K562 (cell line): ENCODE measurements around the gene MYBL2. TPM values are rescaled to one million over a fixed set of nuclear protein-coding genes. Genes with fewer than 3 reads are reported as not detected.

Experiments used
- ATAC-seq: fragments of 200-7000 bp; cut with Tn5 transposase; 3 replicates; pipeline ENCODE4 v1.9.1; 2020; ENCODE audit warnings: moderate library complexity
- BruUV-seq: library from RNA; stranded (reverse); fragments of 400-500 nt; replicated peaks from 2 replicates; lab custom pipeline; 2021; lab: Mats Ljungman, UMichigan
- CTCF ChIA-PET: fragments of 300-600 bp; formaldehyde crosslinking; extraction: SDS; loops from one replicate; lab custom pipeline; 2021; ENCODE audit warnings: low intra/inter-chr PET ratio; lab: Yijun Ruan, JAX
- POLR2A ChIA-PET: fragments of 300-600, 350-650 bp; sonication (Branson Sonifier 250); formaldehyde crosslinking; extraction: SDS; loops from one replicate; lab custom pipeline; 2021; ENCODE audit warnings: antibody characterized with exemption, inconsistent platforms; lab: Yijun Ruan, JAX
- DNase-seq, 4 experiments: peaks; one replicate each; pipeline versions ENCODE4 v3.0.0 to v3.0.0-alpha.2; 2011 to 2018; ENCODE audit warnings: low spot score in 3 of 4, mixed read lengths in 3 of 4; ENCODE audit errors: extremely low read depth in 1 of 4
- FAIRE-seq: peaks from 2 replicates; lab custom pipeline; 2011; peaks lifted over from hg19 to GRCh38; lab: Jason Lieb, UNC
- H2AFZ ChIP-seq: 2 replicates; pipeline ENCODE4 v1.6.0; 2011; ENCODE audit warnings: low read depth, low read length, control low read depth, inconsistent platforms
- H3K27ac ChIP-seq: fragments of 200-600 bp; 3 replicates; pipeline ENCODE4 v1.8.0; 2011; ENCODE audit warnings: low read depth, mild to moderate bottlenecking, control low read depth, inconsistent platforms, low read length, moderate library complexity, mixed read lengths; ENCODE audit errors: extremely low read depth
- H3K27me3 ChIP-seq, 2 experiments: fragments of 300-600 bp in 1 of 2; 2 replicates in 1 of 2; 3 replicates in 1 of 2; pipeline versions ENCODE4 v1.6.0 to v1.8.0; 2011; ENCODE audit warnings: inconsistent platforms in 2 of 2, low read length in 2 of 2, mild to moderate bottlenecking in 1 of 2, mixed read lengths in 1 of 2, moderate library complexity in 1 of 2; ENCODE audit not compliant: control insufficient read depth in 2 of 2, insufficient read depth in 2 of 2
- H3K36me3 ChIP-seq: fragments of 300-600 bp; 3 replicates; pipeline ENCODE4 v1.8.0; 2011; ENCODE audit warnings: mild to moderate bottlenecking, low read length, inconsistent platforms; ENCODE audit not compliant: control insufficient read depth, insufficient read depth
- H3K4me1 ChIP-seq, 2 experiments: fragments of 200-600 bp in 1 of 2; replicated peaks in 1 of 2; 2 replicates in 1 of 2; 3 replicates in 1 of 2; pipeline versions ENCODE4 v1.5.1 to v1.8.0; 2011; ENCODE audit warnings: inconsistent platforms in 2 of 2, low read length in 2 of 2, mild to moderate bottlenecking in 1 of 2, mixed read lengths in 1 of 2, moderate library complexity in 1 of 2; ENCODE audit not compliant: control insufficient read depth in 2 of 2, insufficient read depth in 2 of 2
- H3K4me2 ChIP-seq: 2 replicates; pipeline ENCODE4 v1.6.1; 2011; ENCODE audit warnings: low read length, control low read depth, inconsistent platforms, mixed read lengths; ENCODE audit not compliant: insufficient read depth
- H3K4me3 ChIP-seq: fragments of 200-600 bp; sonication (generic), shearing (Covaris generic); 2 replicates; pipeline ENCODE4 v1.5.1; 2016; ENCODE audit warnings: control low read depth, inconsistent platforms
- H3K79me2 ChIP-seq: fragments of 200-600 bp; 3 replicates; pipeline ENCODE4 v1.8.0; 2011; ENCODE audit warnings: low read length, inconsistent platforms; ENCODE audit not compliant: control insufficient read depth, insufficient read depth
- H3K9ac ChIP-seq, 2 experiments: 2 replicates each; pipeline versions ENCODE4 v1.6.0 to v1.6.1; 2011; ENCODE audit warnings: low read depth in 2 of 2, low read length in 2 of 2, control low read depth in 1 of 2, inconsistent platforms in 1 of 2, mild to moderate bottlenecking in 1 of 2, mixed read lengths in 1 of 2; ENCODE audit not compliant: insufficient read depth in 1 of 2
- H3K9me1 ChIP-seq: one replicate; pipeline ENCODE4 v1.6.0; 2011; ENCODE audit warnings: inconsistent platforms, mild to moderate bottlenecking, low read length, moderate library complexity; ENCODE audit not compliant: control insufficient read depth, insufficient read depth
- H3K9me3 ChIP-seq: replicated peaks from 2 replicates; pipeline ENCODE4 v1.5.1; 2011; ENCODE audit warnings: low read depth, low read length, inconsistent platforms; ENCODE audit not compliant: control insufficient read depth, insufficient read depth
- H4K20me1 ChIP-seq: replicated peaks from 2 replicates; pipeline ENCODE4 v1.6.1; 2011; ENCODE audit warnings: low read length, inconsistent platforms, mixed read lengths; ENCODE audit not compliant: control insufficient read depth, insufficient read depth
- CEBPB ChIP-seq: fragments of 450-650 bp; IDR thresholded peaks from 2 replicates; pipeline ENCODE4 v1.6.1; 2016; ENCODE audit warnings: missing genetic modification characterization, missing compliant biosample characterization
- CHD4 ChIP-seq: fragments of 200-600 bp; sonication (generic); IDR thresholded peaks from 3 replicates; pipeline ENCODE4 v1.6.1; 2012; ENCODE audit warnings: low read depth, mild to moderate bottlenecking, mixed read lengths, low read length, inconsistent platforms; ENCODE audit not compliant: insufficient read depth, insufficient replicate concordance, poor library complexity, severe bottlenecking
- DEAF1 ChIP-seq: fragments of 450-650 bp; formaldehyde crosslinking; IDR thresholded peaks from 2 replicates; pipeline ENCODE4 v1.4.0; 2020; ENCODE audit warnings: mild to moderate bottlenecking, moderate library complexity
- KLF16 ChIP-seq: IDR thresholded peaks from 2 replicates; pipeline ENCODE4 v1.6.1; 2016; ENCODE audit warnings: antibody characterized with exemption
- NCOA2 ChIP-seq, 2 experiments: fragments of 450-650 bp; IDR thresholded peaks; 2 replicates each; pipeline ENCODE4 v1.6.1; 2018; ENCODE audit warnings: mild to moderate bottlenecking in 2 of 2, moderate library complexity in 1 of 2; ENCODE audit not compliant: partially characterized antibody in 2 of 2
- NCOA4 ChIP-seq: fragments of 450-650 bp; IDR thresholded peaks from 2 replicates; pipeline ENCODE4 v1.6.1; 2018; ENCODE audit warnings: mild to moderate bottlenecking; ENCODE audit not compliant: partially characterized antibody
- PTTG1 ChIP-seq: fragments of 450-650 bp; IDR thresholded peaks from 2 replicates; pipeline ENCODE4 v1.6.1; 2016; ENCODE audit warnings: low read depth, mild to moderate bottlenecking, missing genetic modification characterization, missing compliant biosample characterization
- YY1 ChIP-seq, 3 experiments: IDR thresholded peaks; 2 replicates each; pipeline ENCODE4 v1.6.1; 2011; ENCODE audit warnings: low read length in 2 of 3, mild to moderate bottlenecking in 2 of 3, moderate library complexity in 2 of 3, borderline replicate concordance in 1 of 3, control low read depth in 1 of 3, low read depth in 1 of 3; ENCODE audit not compliant: insufficient read depth in 3 of 3, insufficient replicate concordance in 2 of 3, control insufficient read depth in 1 of 3, insufficient read length in 1 of 3; ENCODE audit errors: extremely low read depth in 1 of 3
- ZBTB12 ChIP-seq: fragments of 250-450 bp; sonication (Bioruptor Pico); IDR thresholded peaks from 2 replicates; pipeline ENCODE4 v1.4.0; 2020
- WGBS: fragments of 100-300 bp; shearing (Covaris generic); methylation state at CpG from one replicate; pipeline ENCODE4 v1.1.6; 2016; ENCODE audit warnings: low coverage, mixed read lengths; ENCODE audit not compliant: insufficient coverage; ENCODE audit errors: missing lambda C conversion rate; 5-methylcytosine and 5-hydroxymethylcytosine counted together
- in situ Hi-C: fragments of 300-500 bp; cut with MboI; formaldehyde crosslinking; loops from 4 replicates; pipeline ENCODE4 v1.15.0; 2018; ENCODE audit warnings: inconsistent platforms, mixed read lengths
- intact Hi-C: fragments of 100-400 bp; cut with micrococcal nuclease; formaldehyde crosslinking; loops from 2 replicates; pipeline ENCODE4 v1.14.2; 2022
- polyA plus RNA-seq, 8 experiments: library from polyadenylated mRNA; depleted of rRNA in 4 of 8; stranded (reverse) in 5 of 8; unstranded in 3 of 8; fragments of >200 nt; fragmentation: Nextera tagmentation in 2 of 8; fragmentation: Illumina TruSeq in 1 of 8; extraction: Ambion mirVana in 2 of 8; extraction: Trizol in 1 of 8; gene quantifications; 2 replicates each; pipeline versions ENCODE4 v1.2.1 to v1.2.3, GENCODE V29; 2011 to 2014; ENCODE audit warnings: inconsistent platforms in 1 of 8, missing spikeins in 1 of 8
- total RNA-seq, 7 experiments: library from RNA; depleted of rRNA in 6 of 7; stranded (reverse); fragments of >200 nt in 6 of 7; fragmentation: Illumina TruSeq in 2 of 7; extraction: Trizol in 2 of 7; gene quantifications; 2 replicates each; pipeline versions ENCODE4 v1.2.1 to v1.2.3, GENCODE V29; 2011 to 2021; ENCODE audit warnings: low replicate concordance in 1 of 7

Gene MYBL2
- total and polyA plus RNA-seq, 9 of the 15 experiments (the other 6 are each of a cell fraction or from before 2014, with no cell fraction given), result 4.4 to 169 (median 52.5) TPM

- peaks cover 5 to 6% of the 10 kb centered on the region in 2 experiments; a peak in 3 of 5 replicates for H3K4me1 ChIP-seq
- H3K4me3 ChIP-seq, result no peak overlapping the region
- H3K36me3 ChIP-seq, result no peaks in the 10 kb centered on the region
- no peak overlapping the region for H3K27ac ChIP-seq
- no peaks in the 10 kb centered on the region for H3K9me3 ChIP-seq
- in situ Hi-C loops, result no loop called here
- H3K27me3 ChIP-seq, result peaks cover 11 to 44% of the 10 kb centered on the region in 2 experiments; a peak in 4 of 5 replicates
- BruUV-seq, result no TSS peak
- FAIRE-seq (peak; percentile 52), DNase-seq (no peak), ATAC-seq (no peak)
- no peak overlapping the region for H3K9ac ChIP-seq
- intact Hi-C loops, result loop anchor here (10.0 kb wide), 1 partner anchor 97 kb away; no protein-coding TSS in a partner anchor
- TF ChIP-seq NCOA4 (no peak), CEBPB (tag) (peak; percentile 31; the same call in 1 of the 2 replicates), PTTG1 (tag) (no peak)
- CTCF ChIA-PET, result interaction anchor here (0.6 to 2.9 kb wide), 2 partner anchors 332 to 1064 kb away, joined by 4 to 28 read pairs; no protein-coding TSS in a partner anchor
- H2AFZ ChIP-seq, result no peak overlapping the region
- no peaks in the 10 kb centered on the region for H3K79me2 ChIP-seq
- H3K9me1 ChIP-seq, result no peaks in the 10 kb centered on the region
- POLR2A ChIA-PET, result interaction anchor here (0.6 kb wide), 1 partner anchor 186 kb away, joined by 3 read pairs; no protein-coding TSS in a partner anchor
- WGBS, result 0% methylated on average over 1 of the region's 1 CpG
- no peak overlapping the region for H3K4me2 ChIP-seq
- H4K20me1 ChIP-seq, result no peaks in the 10 kb centered on the region
Observed at GRCh38 chr20:43748274-43748673, 81.4 kb downstream of the MYBL2 start.

- in situ Hi-C loops, result loop anchor here (5.0 kb wide), 1 partner anchor 332 kb away; no protein-coding TSS in a partner anchor
- no peak overlapping the region for H3K9ac ChIP-seq
- TF ChIP-seq NCOA2 (IDR thresholded peaks at IDR 0.05; ENCODE audit: partially characterized antibody in 2 of 2), result no peak
- peak in 1 of 3 experiments; percentile 22 for TF ChIP-seq YY1 (IDR thresholded peaks at IDR 0.05; ENCODE audit: borderline replicate concordance in 1 of 3, control insufficient read depth in 1 of 3, extremely low read depth in 1 of 3, insufficient read depth in 3 of 3, insufficient read length in 1 of 3, insufficient replicate concordance in 2 of 3, low read depth in 1 of 3, low read length in 2 of 3)
- 0 out of 2 replicates have a peak, but pooled peaks have one; percentile 22 for TF ChIP-seq KLF16
- no peak for TF ChIP-seq CHD4
- TF ChIP-seq ZBTB12, result no peak
- peak; percentile 81; the same call in 1 of the 2 replicates for TF ChIP-seq DEAF1
Observed at GRCh38 chr20:43749734-43750294, 82.9 kb downstream of the MYBL2 start.

More at GRCh38 chr20:43749734-43750294, 82.9 kb downstream of the MYBL2 start:
- H3K27ac ChIP-seq, result no peak overlapping the region
- no peak overlapping the region for H2AFZ ChIP-seq
- no peak overlapping the region; the same call in 1 of the 2 replicates for H3K4me2 ChIP-seq
- intact Hi-C loops, result loop anchor here (1.0 to 10.0 kb wide), 3 partner anchors 95 to 330 kb away; no protein-coding TSS in a partner anchor
- no peaks in the 10 kb centered on the region for H3K9me3 ChIP-seq
- DNase-seq (peak; percentile 75 to 86 (median 85)), FAIRE-seq (no peak), ATAC-seq (peak; percentile 95)
- no peaks in the 10 kb centered on the region for H3K9me1 ChIP-seq
- no peaks in the 10 kb centered on the region for H4K20me1 ChIP-seq
- 9% methylated on average over 23 of the region's 23 CpGs for WGBS
- peaks cover 9 to 37% of the 10 kb centered on the region in 2 experiments for H3K27me3 ChIP-seq
- H3K79me2 ChIP-seq, result no peaks in the 10 kb centered on the region
- no peaks in the 10 kb centered on the region for H3K36me3 ChIP-seq
- no TSS peak for BruUV-seq
- no peak overlapping the region for H3K4me3 ChIP-seq
- H3K4me1 ChIP-seq, result peaks cover 5 to 6% of the 10 kb centered on the region in 2 experiments; a peak in 3 of 5 replicates
- CTCF ChIA-PET, result interaction anchor here (0.6 to 2.9 kb wide), 4 partner anchors 61 to 593 kb away, joined by 3 to 28 read pairs (median 5); no protein-coding TSS in a partner anchor
- POLR2A ChIA-PET, result no interaction called here
